Measurements from ENCODE around the gene GAN.
A peak's percentile ranks its signal among the peaks of the same experiment; 100 is the strongest.
"Not testable (repeated sequence)": the region's sequence is repeated elsewhere in the genome, so short reads cannot be mapped to it uniquely, and the experiment has no call there.

Gene GAN

GRCh38 chr16:81401035-81401950, 86.5 kb downstream of the GAN start:
- peak; percentile 82 for DNase-seq (ENCODE audit: low read depth)

- DNase-seq (ENCODE audit: low read depth), result no peak
Observed at GRCh38 chr16:81403208-81403600, 88.4 kb downstream of the GAN start.

GRCh38 chr16:81403601-81404391, 89.0 kb downstream of the GAN start:
- peak; percentile 65 for DNase-seq (ENCODE audit: low read depth)

GRCh38 chr16:81405002-81405401, 90.2 kb downstream of the GAN start:
- DNase-seq (ENCODE audit: low read depth), result not testable (repeated sequence)

- peak; percentile 94 for DNase-seq (ENCODE audit: low read depth)
Observed at GRCh38 chr16:81405702-81406113, 90.9 kb downstream of the GAN start.

GRCh38 chr16:81408409-81408950, 93.7 kb downstream of the GAN start:
- no peak for DNase-seq (ENCODE audit: low read depth)

GRCh38 chr16:81409016-81409556, 94.3 kb downstream of the GAN start:
- DNase-seq (ENCODE audit: low read depth), result no peak

GRCh38 chr16:81410643-81411293, 96.0 kb downstream of the GAN start:
- no peak for DNase-seq (ENCODE audit: low read depth)

- DNase-seq (ENCODE audit: low read depth), result no peak
Observed at GRCh38 chr16:81413245-81413990, 98.7 kb downstream of the GAN start.

- no peak for DNase-seq (ENCODE audit: low read depth)
Observed at GRCh38 chr16:81415751-81416150, 101.0 kb downstream of the GAN start.

GRCh38 chr16:81416749-81417148, 102.0 kb downstream of the GAN start:
- no peak for DNase-seq (ENCODE audit: low read depth)

- no peak for DNase-seq (ENCODE audit: low read depth)
Observed at GRCh38 chr16:81417210-81417609, 102.4 kb downstream of the GAN start.

GRCh38 chr16:81419806-81420205, 105.0 kb downstream of the GAN start:
- DNase-seq (ENCODE audit: low read depth), result no peak

- no peak for DNase-seq (ENCODE audit: low read depth)
Observed at GRCh38 chr16:81421126-81421525, 106.4 kb downstream of the GAN start.

GRCh38 chr16:81421536-81421935, 106.8 kb downstream of the GAN start:
- no peak for DNase-seq (ENCODE audit: low read depth)

GRCh38 chr16:81422153-81422552, 107.4 kb downstream of the GAN start:
- not testable (repeated sequence) for DNase-seq (ENCODE audit: low read depth)

GRCh38 chr16:81424771-81425170, 110.0 kb downstream of the GAN start:
- DNase-seq (ENCODE audit: low read depth), result no peak

- no peak for DNase-seq (ENCODE audit: low read depth)
Observed at GRCh38 chr16:81427219-81427618, 112.5 kb downstream of the GAN start.

- DNase-seq (ENCODE audit: low read depth), result peak; percentile 50
Observed at GRCh38 chr16:81429045-81429521, 114.3 kb downstream of the GAN start.

- peak; percentile 56 for DNase-seq (ENCODE audit: low read depth)
Observed at GRCh38 chr16:81431554-81432353, 117.0 kb downstream of the GAN start.
